HG02642 (cell line): Measurements from ENCODE around the gene SIRT5.

Source experiments
- ATAC-seq: cut with Tn5 transposase; IDR thresholded peaks from one replicate; pipeline ENCODE4 v1.9.1; 2021; ENCODE audit warnings: mild to moderate bottlenecking; ENCODE audit not compliant: unreplicated experiment, poor library complexity

The SIRT5 gene

DNA sequence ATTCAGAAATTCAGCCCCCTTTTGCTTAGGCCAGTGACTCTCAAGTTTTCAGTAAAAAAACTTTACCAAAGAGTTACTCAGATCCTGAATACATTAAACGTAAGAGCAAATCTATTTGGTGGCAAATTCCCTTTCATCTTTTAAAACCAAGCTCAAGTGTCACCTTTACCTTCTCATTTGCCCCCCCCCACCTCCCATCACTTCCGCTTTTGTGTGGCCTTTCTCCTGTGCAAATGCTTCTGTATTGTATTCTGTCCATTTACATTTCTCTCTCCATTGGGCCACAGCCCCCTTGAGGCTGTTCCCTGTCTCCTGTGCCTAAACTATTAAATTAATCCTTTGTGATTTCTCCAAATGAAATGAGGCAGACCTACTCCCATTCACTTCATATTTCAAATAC lies 42.7 kb downstream of the SIRT5 start:
- no peak for ATAC-seq

DNA sequence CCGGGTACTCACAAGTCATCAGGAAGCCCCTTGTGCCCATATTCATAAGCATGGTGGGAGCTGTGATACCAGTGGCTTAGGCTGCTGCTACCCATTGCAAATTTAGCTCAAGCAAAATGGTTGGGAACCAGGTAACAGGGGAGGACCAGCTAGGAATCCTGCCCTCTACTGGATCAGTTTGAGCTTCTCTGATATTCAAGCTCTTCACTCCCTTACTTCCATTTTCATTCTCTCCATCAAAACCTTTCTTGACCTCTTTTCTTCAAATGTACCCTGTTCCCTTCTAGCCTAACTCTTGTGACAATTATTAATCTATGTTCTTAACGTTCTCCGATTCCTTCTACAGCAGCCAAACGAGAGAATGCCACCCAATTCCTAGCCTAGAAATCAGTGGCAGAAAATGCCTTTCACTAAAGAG lies 50.5 kb downstream of the SIRT5 start:
- ATAC-seq, result peak; percentile 57

DNA sequence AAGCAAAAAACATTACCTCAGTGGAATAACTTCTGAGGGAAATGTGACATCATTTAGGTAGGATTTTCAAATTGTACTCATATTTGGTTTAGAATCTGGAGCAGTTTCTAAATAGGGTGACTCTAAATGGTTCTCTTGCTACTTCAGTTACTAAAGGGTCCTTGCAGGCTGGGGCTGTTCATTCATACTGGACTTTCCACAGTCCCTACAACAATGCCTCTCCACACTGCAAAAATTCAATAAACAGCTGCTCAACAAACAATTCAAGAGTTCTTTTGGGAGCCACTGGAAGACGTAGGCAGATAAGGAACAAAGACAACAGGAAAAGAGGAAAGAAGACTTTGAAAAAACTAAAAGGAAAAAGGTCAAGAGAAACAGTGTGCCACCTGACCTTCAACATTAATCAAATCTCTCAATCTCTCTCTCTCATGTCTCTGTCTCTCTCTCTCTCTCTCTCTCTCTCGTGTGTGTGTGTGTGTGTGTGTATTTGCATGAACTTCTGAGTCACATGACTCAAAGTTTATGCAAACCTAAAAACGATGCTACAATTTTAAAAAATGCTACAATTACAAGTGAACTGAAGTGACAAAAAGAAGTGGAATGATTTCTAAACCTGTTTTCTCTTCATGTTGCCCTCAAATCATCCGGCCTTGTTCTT lies 55.2 kb downstream of the SIRT5 start:
- no peak for ATAC-seq

DNA sequence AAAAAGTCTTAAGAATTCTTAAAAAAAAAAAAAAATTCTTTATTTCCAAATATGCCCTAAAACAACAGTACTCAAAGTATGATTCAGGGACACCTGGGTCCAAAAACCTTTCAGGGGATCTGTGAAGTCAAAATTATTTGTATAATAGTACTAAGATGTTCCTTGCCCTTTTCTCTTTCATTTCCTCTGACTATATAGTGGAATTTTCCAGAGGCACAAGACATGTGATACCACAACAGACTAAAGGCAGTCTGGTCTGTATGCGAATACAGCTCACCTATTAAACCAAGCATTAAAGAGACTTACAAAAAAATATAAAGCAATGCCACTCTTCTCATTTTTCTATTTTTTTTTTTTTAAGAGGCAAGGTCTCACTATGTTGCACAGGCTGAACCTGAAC lies 56.1 kb downstream of the SIRT5 start:
- ATAC-seq, result no peak

DNA sequence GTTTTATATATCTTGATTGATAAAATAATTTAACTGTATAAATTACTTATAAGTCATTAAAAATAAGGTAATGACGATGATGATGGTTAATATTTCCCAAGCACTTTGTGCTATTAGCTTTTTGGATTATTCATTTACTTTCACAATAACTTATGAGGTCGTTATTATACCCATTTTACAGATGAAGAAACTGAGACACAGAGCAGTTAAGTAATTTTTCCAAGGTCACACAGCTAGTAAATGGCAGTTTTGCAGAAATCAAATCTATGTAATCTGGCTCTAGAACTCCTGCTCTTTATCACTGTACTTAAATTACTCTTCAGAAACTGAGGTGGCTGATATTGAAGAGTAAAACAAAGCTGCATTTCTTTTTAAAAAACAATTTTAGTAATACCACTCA lies 58.9 kb downstream of the SIRT5 start:
- no peak for ATAC-seq

DNA sequence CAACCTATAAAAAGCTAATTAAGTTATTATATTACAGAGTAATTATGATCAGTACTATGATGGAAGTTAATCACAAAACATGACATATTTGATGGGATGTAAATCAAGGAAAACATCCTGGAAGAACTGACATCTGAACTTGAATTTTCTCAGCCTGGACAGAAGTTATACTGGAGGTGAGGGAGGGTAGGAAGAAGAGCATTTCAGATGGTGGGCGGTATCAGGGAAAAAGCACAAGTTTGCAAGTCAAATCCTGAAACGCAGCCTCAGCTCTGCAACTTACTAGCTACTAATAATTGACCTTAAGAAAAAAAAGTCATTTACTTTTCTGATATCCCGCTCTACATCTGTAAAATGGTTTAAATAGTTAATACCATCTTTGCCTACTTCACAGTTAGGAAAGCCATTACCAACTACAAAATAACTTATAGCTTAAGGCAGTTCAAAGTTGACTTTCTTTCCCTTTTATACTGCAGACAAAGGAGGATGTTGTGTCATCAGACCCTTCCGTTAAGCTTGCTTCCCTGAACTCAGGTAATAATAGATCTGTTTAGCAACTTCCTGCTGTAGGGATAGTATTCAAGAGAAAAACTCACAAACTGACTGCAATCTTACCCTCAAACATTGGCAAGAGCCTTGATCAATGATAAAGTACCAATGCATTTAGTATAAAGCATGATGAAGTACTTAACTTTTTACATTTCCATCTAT lies 61.7 kb downstream of the SIRT5 start:
- ATAC-seq, result no peak

DNA sequence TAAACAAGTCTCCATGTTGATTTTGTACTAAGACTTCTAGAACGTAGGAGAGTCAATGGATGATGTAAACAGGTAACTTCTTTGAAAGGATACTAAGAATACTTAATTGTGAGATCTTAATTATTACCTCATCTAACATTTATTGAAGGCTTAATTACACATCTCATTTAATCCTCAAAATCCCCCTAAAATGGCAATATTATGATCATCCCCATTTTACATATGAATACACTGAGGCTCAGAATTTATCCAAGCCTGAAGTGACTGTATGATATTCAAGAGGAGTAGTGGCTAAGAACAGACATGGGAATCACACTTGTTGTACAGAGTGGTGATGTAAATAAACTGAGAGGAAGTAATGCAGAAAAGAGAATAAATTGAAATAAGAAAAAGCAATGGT lies 63.6 kb downstream of the SIRT5 start:
- ATAC-seq, result no peak

DNA sequence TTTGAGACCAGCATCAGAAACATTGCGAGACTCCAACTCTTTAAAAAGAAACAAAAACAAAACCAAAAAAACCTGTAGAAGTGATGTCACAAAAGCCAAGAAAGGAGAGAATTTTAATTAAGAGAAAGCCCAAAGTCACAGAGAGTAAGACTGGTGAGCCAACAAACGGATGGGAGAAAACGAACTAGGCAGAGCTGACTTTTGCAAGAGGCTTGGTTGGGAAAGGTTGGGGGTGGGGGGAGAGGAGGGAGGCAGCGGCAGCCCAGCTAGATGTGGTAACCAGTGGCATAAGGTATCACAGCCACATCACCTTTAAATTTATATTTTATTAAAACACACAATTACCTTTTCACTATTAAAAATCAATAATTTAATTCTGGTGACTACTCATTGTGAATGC lies 64.2 kb downstream of the SIRT5 start:
- no peak for ATAC-seq

DNA sequence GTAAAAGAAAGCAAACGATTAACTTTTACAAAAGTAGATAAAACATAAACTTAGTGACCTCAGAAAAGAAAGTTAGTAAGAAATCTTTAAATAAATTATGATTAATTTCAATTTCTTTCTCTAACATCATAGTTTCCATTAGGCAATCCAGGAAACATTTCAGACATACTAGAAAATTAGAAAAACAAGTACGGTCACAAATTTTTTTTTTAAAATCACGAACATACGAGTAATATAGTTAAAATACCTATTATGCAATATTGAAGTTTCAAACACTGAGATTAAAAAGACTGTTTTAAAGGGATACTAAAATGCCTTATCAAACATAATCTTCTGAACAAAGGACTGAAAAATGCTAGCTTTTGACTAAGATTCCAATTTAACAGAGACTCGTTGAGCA lies 66.9 kb downstream of the SIRT5 start:
- no peak for ATAC-seq

DNA sequence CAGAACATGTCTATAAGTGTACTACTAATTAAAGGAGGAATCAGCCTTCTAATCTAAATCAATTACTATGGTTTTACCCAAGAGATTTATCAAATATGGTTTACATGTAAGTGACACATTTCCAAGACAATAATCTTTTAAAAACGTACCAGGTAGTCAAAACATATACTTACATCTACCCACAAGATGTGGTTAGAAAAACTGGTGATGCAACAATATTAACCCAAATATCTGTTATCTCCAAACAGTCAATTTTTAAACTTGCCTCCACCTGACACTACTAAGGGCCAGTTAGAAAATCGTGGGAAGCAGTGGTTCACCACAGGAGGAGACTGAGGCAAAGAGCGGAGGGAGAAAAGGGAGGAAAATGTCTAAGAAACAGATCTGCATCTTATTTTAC lies 68.7 kb downstream of the SIRT5 start:
- ATAC-seq, result no peak

DNA sequence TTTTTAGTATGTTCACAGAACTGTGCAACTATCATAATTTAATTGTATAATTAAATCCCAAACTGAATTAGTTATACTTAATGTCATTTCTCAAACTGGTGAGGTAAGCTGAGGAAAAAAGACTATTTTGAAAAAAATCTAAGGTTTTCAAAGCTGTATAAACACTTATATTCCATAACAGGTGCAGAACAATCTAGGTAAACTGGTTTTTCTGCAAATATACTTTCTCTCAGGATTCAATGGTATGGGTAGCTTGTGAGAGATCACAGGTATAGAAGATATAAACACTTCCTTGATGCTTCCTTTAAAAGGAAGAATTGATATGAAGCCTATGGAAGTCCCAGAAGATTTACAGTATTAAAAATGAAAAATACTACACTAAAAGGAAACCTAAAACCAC lies 74.4 kb downstream of the SIRT5 start:
- ATAC-seq, result no peak

DNA sequence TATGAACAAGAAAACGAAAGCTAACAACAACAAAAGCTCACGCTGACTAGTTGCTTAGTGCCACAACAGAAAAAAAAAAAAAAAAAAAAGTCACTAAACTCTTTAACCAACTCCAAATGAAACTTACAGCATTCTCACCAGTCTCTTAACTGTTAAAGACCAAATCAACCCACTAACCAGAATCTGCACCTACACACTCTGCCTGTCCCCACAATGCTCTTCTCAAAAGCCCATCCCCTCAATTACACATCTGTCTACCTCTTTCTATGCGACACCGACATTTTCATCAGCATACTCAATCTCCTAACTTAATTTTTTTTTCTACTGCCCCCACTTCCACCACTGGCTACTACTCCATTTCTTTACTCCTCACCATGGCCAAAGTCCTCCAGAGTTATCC lies 75.0 kb downstream of the SIRT5 start:
- no peak for ATAC-seq

DNA sequence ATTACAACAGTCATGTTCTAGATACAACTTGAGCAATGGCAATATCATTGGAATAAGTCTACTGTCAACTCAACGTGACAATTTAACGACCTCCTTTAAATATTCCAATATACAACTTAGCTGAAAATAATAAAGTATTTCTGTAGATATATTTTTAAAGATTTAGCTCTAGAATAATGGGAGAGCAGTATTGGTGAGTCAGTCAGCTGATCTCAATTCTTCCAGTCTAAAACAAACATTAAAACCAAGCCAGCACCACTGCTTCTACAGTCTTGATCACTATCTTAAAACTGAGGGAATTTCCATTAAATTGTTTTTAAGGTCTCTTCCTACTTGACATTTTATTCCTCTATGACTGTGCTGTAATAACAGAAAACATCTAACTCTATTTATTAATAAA lies 78.9 kb downstream of the SIRT5 start:
- no peak for ATAC-seq

DNA sequence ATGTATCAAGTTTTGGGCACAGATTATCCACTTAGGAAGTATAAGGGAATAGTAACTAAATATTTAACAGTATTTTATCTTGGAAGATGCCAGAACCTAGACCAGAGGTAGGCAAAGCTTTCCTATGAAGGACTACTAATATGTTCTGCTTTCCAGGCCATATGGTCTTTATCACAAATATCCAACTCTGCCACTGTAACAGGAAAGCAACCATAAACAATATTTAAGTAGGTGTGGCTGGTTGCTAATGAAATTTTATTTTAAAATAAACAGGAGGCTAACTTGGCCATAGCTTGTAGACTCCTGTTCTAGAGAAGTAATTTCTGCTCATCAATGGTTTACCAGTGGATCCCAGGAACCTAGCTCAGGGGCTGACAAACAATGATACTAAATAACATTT lies 80.1 kb downstream of the SIRT5 start:
- no peak for ATAC-seq

DNA sequence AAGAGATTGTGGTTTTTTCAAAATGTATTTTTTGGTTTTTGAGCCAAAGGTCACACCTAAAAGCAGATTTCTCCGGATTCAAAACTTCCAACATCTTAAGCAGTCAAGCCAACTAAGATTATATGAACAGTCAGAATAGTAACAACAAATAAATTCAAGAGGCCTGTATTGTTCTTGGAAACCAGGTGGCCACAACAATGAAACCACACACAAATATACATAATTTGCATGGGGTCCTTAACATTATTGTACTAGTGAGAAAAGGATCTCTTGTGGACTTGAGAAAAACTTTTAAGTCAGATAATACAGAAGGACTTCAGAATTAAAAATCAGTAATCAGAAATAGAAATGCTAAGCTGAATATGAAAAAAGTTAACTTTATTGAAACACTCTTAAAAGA lies 81.3 kb downstream of the SIRT5 start:
- no peak for ATAC-seq

DNA sequence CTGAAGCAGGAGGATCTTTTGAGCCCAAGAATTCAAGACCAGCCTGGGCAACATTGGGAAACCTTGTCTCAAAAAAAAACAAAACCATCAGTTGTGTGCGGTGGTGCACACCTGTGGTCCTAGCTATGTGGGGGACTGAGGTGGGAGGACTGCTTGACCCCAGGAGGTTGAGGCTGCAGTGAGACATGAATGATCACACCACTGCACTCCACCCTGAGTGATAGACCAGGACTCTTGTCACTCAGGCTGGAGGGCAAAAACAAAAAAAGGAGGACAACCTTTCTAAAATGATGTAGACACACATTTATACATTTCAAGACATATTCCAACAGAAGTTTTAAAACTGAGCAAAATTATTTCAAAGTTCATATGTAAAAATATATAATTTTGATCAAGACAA lies 85.9 kb downstream of the SIRT5 start:
- no peak for ATAC-seq

DNA sequence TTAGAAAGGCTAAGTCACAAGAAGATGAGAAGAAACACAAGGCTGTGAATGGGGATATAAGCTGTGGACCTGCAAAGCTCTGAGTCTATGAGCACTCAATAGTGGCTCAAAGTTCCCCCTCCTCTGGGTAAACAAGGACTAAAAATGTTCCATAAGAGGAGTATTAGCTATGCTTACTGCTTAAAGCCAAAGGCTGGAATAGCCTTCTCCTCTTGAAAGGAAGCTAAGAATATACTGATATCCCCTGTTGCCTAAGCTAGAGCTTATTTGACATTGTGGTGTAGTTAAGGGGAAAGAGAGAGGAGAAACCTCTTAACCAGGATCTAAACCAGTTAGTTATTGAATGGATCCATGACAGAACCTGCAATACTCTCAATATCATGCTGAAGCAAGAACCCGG lies 86.5 kb downstream of the SIRT5 start:
- no peak for ATAC-seq

DNA sequence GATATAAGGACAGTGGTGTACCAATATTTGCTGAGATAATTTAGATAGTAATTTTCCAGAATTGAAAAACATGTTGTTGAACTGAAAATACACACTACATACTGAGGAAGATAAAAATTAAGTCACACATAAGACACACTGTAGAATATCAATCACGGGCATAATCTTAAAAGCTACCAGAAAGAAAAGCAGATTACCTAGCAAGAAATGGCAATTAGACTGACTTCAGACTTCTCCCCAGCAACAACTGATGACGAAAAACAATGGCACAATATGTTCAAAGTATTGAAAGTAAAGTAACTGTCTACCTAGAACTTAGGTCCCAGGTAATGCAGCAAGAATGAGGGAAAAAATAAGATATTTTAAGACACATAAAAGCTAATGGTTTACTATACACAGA lies 87.2 kb downstream of the SIRT5 start:
- no peak for ATAC-seq

DNA sequence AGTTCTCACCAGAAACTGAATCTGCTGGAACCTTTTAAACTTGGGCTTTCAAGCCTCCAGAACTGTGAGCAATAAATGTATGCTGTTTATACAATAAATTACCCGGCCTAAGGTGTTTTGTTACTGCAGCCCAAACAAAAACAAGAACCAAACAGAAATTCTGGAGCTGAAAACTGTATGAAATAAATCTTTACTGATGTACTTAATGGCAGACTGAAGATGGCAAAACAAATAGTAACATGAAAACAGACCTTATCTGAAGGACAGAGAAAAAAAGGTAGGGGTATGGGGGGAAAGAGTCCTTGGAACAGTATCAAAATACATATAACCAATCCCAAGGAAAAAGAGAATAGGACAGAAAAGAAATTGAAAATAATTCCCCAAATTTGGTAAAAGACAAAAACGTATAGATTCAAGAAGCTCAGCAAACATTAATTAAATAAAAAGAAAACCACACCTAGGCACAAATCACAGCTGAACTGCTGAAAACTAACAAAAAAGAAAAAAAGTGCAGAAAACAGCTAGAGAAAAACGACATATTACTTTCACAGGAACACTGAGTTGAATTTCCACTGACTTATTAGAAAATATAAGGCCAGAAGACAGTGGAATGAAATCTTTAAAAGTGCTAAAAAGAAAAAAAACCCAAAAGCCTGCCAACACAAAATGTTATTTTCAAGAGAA lies 88.4 kb downstream of the SIRT5 start:
- ATAC-seq, result no peak

DNA sequence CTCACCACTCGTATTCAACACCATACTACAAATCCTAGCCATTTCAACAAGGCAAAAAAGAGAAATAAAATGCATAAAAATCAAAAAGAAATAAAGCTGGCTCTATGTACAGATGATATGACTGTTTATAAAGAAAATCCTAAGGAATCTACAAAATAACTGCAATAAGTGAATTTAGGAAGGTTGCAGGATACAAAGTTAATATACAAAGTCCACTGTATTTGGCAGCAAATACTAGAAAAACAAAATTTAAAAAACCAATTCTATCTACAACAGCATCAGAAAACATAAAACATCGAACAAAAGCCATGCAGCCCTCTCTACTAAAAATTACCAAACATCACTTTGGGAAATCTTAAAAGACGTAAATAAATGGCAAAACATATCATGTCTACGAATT lies 89.6 kb downstream of the SIRT5 start:
- ATAC-seq, result no peak
